Caco-2 (cell line): Measurements from ENCODE around the gene UCN. TPM values are rescaled to one million over a fixed set of nuclear protein-coding genes. Genes with fewer than 3 reads are reported as not detected.
"Not testable (repeated sequence)": the region's sequence is repeated elsewhere in the genome, so short reads cannot be mapped to it uniquely, and the experiment has no call there.

Source experiments
- BruUV-seq: library from RNA; stranded (reverse); fragments of 400-500 nt; replicated peaks from 2 replicates; lab custom pipeline; 2021; lab: Mats Ljungman, UMichigan
- CTCF ChIA-PET: fragments of 300-600 bp; sonication (Branson Sonifier 250); formaldehyde crosslinking; loops from one replicate; lab custom pipeline; 2022; ENCODE audit warnings: antibody characterized with exemption; lab: Charles Lee
- POLR2A ChIA-PET: fragments of 300-600 bp; sonication (Branson Sonifier 250); formaldehyde crosslinking; loops from one replicate; lab custom pipeline; 2022; ENCODE audit warnings: antibody characterized with exemption; lab: Charles Lee
- DNase-seq, 2 experiments: peaks; one replicate each; pipeline versions ENCODE4 v3.0.0 to v3.0.0-alpha.2; 2020 to 2022
- H3K27me3 ChIP-seq: replicated peaks from 2 replicates; pipeline ENCODE4 v1.6.0; 2011; ENCODE audit warnings: low read length; ENCODE audit not compliant: control insufficient read depth, insufficient read depth
- H3K36me3 ChIP-seq: 2 replicates; pipeline ENCODE4 v1.5.1; 2011; ENCODE audit warnings: low read length; ENCODE audit not compliant: control insufficient read depth, insufficient read depth
- H3K4me1 ChIP-seq: fragments of 250-450 bp; sonication (Bioruptor Pico); 2 replicates; pipeline ENCODE4 v1.5.1; 2020; ENCODE audit warnings: mild to moderate bottlenecking
- H3K4me3 ChIP-seq: 2 replicates; pipeline ENCODE4 v1.5.1; 2011; ENCODE audit warnings: low read depth, mild to moderate bottlenecking, control low read depth, low read length
- H3K9me3 ChIP-seq: fragments of 250-450 bp; sonication (Bioruptor Pico); 2 replicates; pipeline ENCODE4 v1.5.1; 2020; ENCODE audit warnings: mild to moderate bottlenecking, moderate library complexity
- H3K27ac Mint-ChIP-seq: one replicate; pipeline ENCODE4 v1.8.0; 2022; ENCODE audit warnings: mixed read lengths; ENCODE audit not compliant: unreplicated experiment
- H3K27me3 Mint-ChIP-seq: one replicate; pipeline ENCODE4 v1.8.0; 2022; ENCODE audit warnings: mixed read lengths; ENCODE audit not compliant: insufficient read depth, unreplicated experiment
- H3K36me3 Mint-ChIP-seq: one replicate; pipeline ENCODE4 v1.8.0; 2022; ENCODE audit warnings: mild to moderate bottlenecking, mixed read lengths; ENCODE audit not compliant: insufficient read depth, unreplicated experiment
- H3K4me1 Mint-ChIP-seq: one replicate; pipeline ENCODE4 v1.8.0; 2022; ENCODE audit warnings: low read depth, mixed read lengths; ENCODE audit not compliant: unreplicated experiment
- H3K4me3 Mint-ChIP-seq: one replicate; pipeline ENCODE4 v1.8.0; 2022; ENCODE audit warnings: mild to moderate bottlenecking, moderate library complexity, mixed read lengths; ENCODE audit not compliant: unreplicated experiment
- H3K9me3 Mint-ChIP-seq: one replicate; pipeline ENCODE4 v1.8.0; 2022; ENCODE audit warnings: mixed read lengths; ENCODE audit not compliant: unreplicated experiment
- CTCF ChIP-seq, 2 experiments: fragments of 200-600 bp in 1 of 2; IDR thresholded peaks; 1 replicate in 1 of 2; 2 replicates in 1 of 2; pipeline versions ENCODE4 v1.5.1 to v1.8.0; 2011 to 2022; ENCODE audit warnings: antibody characterized with exemption in 1 of 2, control low read depth in 1 of 2, inconsistent platforms in 1 of 2, low read depth in 1 of 2, low read length in 1 of 2, mild to moderate bottlenecking in 1 of 2, moderate library complexity in 1 of 2; ENCODE audit not compliant: insufficient read depth in 1 of 2, severe bottlenecking in 1 of 2, unreplicated experiment in 1 of 2
- intact Hi-C: fragments of 100-400 bp; cut with micrococcal nuclease; formaldehyde crosslinking; loops from one replicate; pipeline ENCODE4 v1.10.0; 2022; ENCODE audit not compliant: unreplicated experiment
- total RNA-seq: library from RNA; stranded (reverse); gene quantifications from 2 replicates; pipeline ENCODE4 v1.2.3, GENCODE V29; 2022

Gene UCN
- total RNA-seq, 1 experiment from 2014 or later, result not detected

- BruUV-seq, result no TSS peak
- no peaks in the 10 kb centered on the region for H3K9me3 Mint-ChIP-seq
- intact Hi-C loops, result loop anchor here (1.0 to 10.0 kb wide), 4 partner anchors 16 to 186 kb away; no protein-coding TSS in a partner anchor
- H3K27me3 Mint-ChIP-seq, result no peaks in the 10 kb centered on the region
- Histone ChIP-seq H3K9me3 (no peaks in the 10 kb centered on the region), H3K4me3 (no peak overlapping the region), H3K4me1 (peaks cover 7% of the 10 kb centered on the region), H3K36me3 (no peaks in the 10 kb centered on the region), H3K27me3 (no peaks in the 10 kb centered on the region)
- DNase-seq, result no peak
- ChIA-PET POLR2A (no interaction called here), CTCF (interaction anchor here (0.7 to 2.8 kb wide), 4 partner anchors 12 to 319 kb away, joined by 3 to 40 read pairs (median 22); no protein-coding TSS in a partner anchor)
- peaks cover 24% of the 10 kb centered on the region for H3K4me1 Mint-ChIP-seq
- H3K36me3 Mint-ChIP-seq, result no peaks in the 10 kb centered on the region
- no peak overlapping the region for H3K4me3 Mint-ChIP-seq
- no peak for TF ChIP-seq CTCF (IDR thresholded peaks at IDR 0.05; ENCODE audit: insufficient read depth in 1 of 2, low read depth in 1 of 2, low read length in 1 of 2, severe bottlenecking in 1 of 2, unreplicated experiment in 1 of 2)
- no peak overlapping the region for H3K27ac Mint-ChIP-seq
Observed at GRCh38 chr2:27280826-27281225, 27.4 kb downstream of the UCN start.

- peaks cover 20% of the 10 kb centered on the region for H3K4me1 Mint-ChIP-seq
- Histone ChIP-seq H3K27me3 (no peaks in the 10 kb centered on the region), H3K36me3 (no peaks in the 10 kb centered on the region), H3K9me3 (no peaks in the 10 kb centered on the region), H3K4me3 (no peak overlapping the region), H3K4me1 (peaks cover 3% of the 10 kb centered on the region)
- no peaks in the 10 kb centered on the region for H3K36me3 Mint-ChIP-seq
- no TSS peak for BruUV-seq
- POLR2A ChIA-PET, result no interaction called here
- TF ChIP-seq CTCF (IDR thresholded peaks at IDR 0.05; ENCODE audit: insufficient read depth in 1 of 2, low read depth in 1 of 2, low read length in 1 of 2, severe bottlenecking in 1 of 2, unreplicated experiment in 1 of 2), result no peak
- CTCF ChIA-PET, result interaction anchor here (2.8 kb wide), 1 partner anchor 25 kb away, joined by 40 read pairs; no protein-coding TSS in a partner anchor
- no peak overlapping the region for H3K27ac Mint-ChIP-seq
- no peak for DNase-seq
- no peaks in the 10 kb centered on the region for H3K27me3 Mint-ChIP-seq
- no peaks in the 10 kb centered on the region for H3K9me3 Mint-ChIP-seq
- H3K4me3 Mint-ChIP-seq, result no peak overlapping the region
- intact Hi-C loops, result no loop called here
Observed at GRCh38 chr2:27278010-27278409, 30.2 kb downstream of the UCN start.

GRCh38 chr2:27275211-27276150, 32.8 kb downstream of the UCN start, which contains the start of gene DNAJC5G:
DNAJC5G (plus strand) TSS chr2:27275433; CDS start chr2:27276729, 1,296 bp downstream.
- Histone ChIP-seq H3K27me3 (no peaks in the 10 kb centered on the region), H3K36me3 (no peaks in the 10 kb centered on the region), H3K4me1 (no peaks in the 10 kb centered on the region), H3K9me3 (no peaks in the 10 kb centered on the region), H3K4me3 (no peak within 1 kb of the TSS)
- H3K9me3 Mint-ChIP-seq, result no peaks in the 10 kb centered on the region
- CTCF ChIA-PET, result interaction anchor here (0.7 to 1.7 kb wide), 2 partner anchors 11 to 12 kb away, joined by 3 to 6 read pairs; no protein-coding TSS in a partner anchor
- no TSS peak for BruUV-seq
- peaks cover 9% of the 10 kb centered on the region for H3K4me1 Mint-ChIP-seq
- H3K36me3 Mint-ChIP-seq, result no peaks in the 10 kb centered on the region
- TF ChIP-seq CTCF (IDR thresholded peaks at IDR 0.05; ENCODE audit: insufficient read depth in 1 of 2, low read depth in 1 of 2, low read length in 1 of 2, severe bottlenecking in 1 of 2, unreplicated experiment in 1 of 2), result no peak
- H3K27me3 Mint-ChIP-seq, result no peaks in the 10 kb centered on the region
- H3K4me3 Mint-ChIP-seq, result no peak within 1 kb of the TSS
- no peak for DNase-seq
- POLR2A ChIA-PET, result no interaction called here
- intact Hi-C loops, result no loop called here
- no peak within 1 kb of the TSS for H3K27ac Mint-ChIP-seq

- not testable (repeated sequence) for H3K27me3 ChIP-seq
Observed at GRCh38 chr2:27272537-27273522, 35.4 kb downstream of the UCN start.

More at GRCh38 chr2:27272537-27273522, 35.4 kb downstream of the UCN start:
- H3K9me3 ChIP-seq, H3K36me3 Mint-ChIP-seq, POLR2A ChIA-PET, H3K27ac Mint-ChIP-seq, H3K9me3 Mint-ChIP-seq, H3K4me1 ChIP-seq, H3K27me3 Mint-ChIP-seq, H3K36me3 ChIP-seq, BruUV-seq, H3K4me3 ChIP-seq, intact Hi-C loops, DNase-seq, H3K4me3 Mint-ChIP-seq, H3K4me1 Mint-ChIP-seq: not testable (repeated sequence)
- CTCF ChIA-PET, result interaction anchor here (1.1 to 2.6 kb wide), 4 partner anchors 8 to 30 kb away, joined by 3 to 7 read pairs (median 4); partner anchors contain the start of gene TRIM54
